Activated CD4-positive, alpha-beta T cell treated with anti-CD3 and anti-CD28 coated beads, Interleukin-2, Interleukin-6, amounts not matched to agents 100 ng/mL and 50 ng/mL, durations not matched to agents 16 hours and 8 hours (primary cell): ENCODE measurements around the gene ACOT2.
A peak's percentile ranks its signal among the peaks of the same experiment; 100 is the strongest.
"Not testable (repeated sequence)": the region's sequence is repeated elsewhere in the genome, so short reads cannot be mapped to it uniquely, and the experiment has no call there.

Experiments used
- DNase-seq: peaks from one replicate; pipeline ENCODE4 v3.0.0-alpha.2; 2020

ACOT2 gene

GRCh38 chr14:73569185-73569958, at the start of gene ACOT2:
Gene ACOT2 (plus strand): TSS chr14:73569213. CDS start chr14:73569241, 28 bp downstream.
- peak; percentile 83 for DNase-seq

- no peak for DNase-seq
Measured at GRCh38 chr14:73521229-73521628, 47.8 kb upstream of the ACOT2 start.

- no peak for DNase-seq
Measured at GRCh38 chr14:73524493-73524892, 44.5 kb upstream of the ACOT2 start.

GRCh38 chr14:73526036-73526984, 42.7 kb upstream of the ACOT2 start:
- no peak for DNase-seq

- not testable (repeated sequence) for DNase-seq
Measured at GRCh38 chr14:73529356-73529755, 39.7 kb upstream of the ACOT2 start.

GRCh38 chr14:73531971-73532370, 37.0 kb upstream of the ACOT2 start:
- DNase-seq = not testable (repeated sequence)

GRCh38 chr14:73537244-73538045, 31.6 kb upstream of the ACOT2 start:
- not testable (repeated sequence) for DNase-seq

GRCh38 chr14:73539017-73539416, 30.0 kb upstream of the ACOT2 start:
- DNase-seq = peak; percentile 36

- DNase-seq = not testable (repeated sequence)
Measured at GRCh38 chr14:73542961-73543360, 26.1 kb upstream of the ACOT2 start.

GRCh38 chr14:73545353-73545752, 23.7 kb upstream of the ACOT2 start:
- DNase-seq = not testable (repeated sequence)

- DNase-seq = not testable (repeated sequence)
Measured at GRCh38 chr14:73549097-73549496, 19.9 kb upstream of the ACOT2 start.

GRCh38 chr14:73549889-73550524, 19.0 kb upstream of the ACOT2 start:
- not testable (repeated sequence) for DNase-seq

- no peak for DNase-seq
Measured at GRCh38 chr14:73553845-73554244, 15.2 kb upstream of the ACOT2 start.

- DNase-seq = not testable (repeated sequence)
Measured at GRCh38 chr14:73557201-73557600, 11.8 kb upstream of the ACOT2 start.

GRCh38 chr14:73558238-73558637, 10.8 kb upstream of the ACOT2 start:
- not testable (repeated sequence) for DNase-seq

GRCh38 chr14:73562256-73562655, 6.8 kb upstream of the ACOT2 start:
- DNase-seq = not testable (repeated sequence)

- not testable (repeated sequence) for DNase-seq
Measured at GRCh38 chr14:73562696-73563095, 6.3 kb upstream of the ACOT2 start.

GRCh38 chr14:73566431-73566830, 2.6 kb upstream of the ACOT2 start:
- DNase-seq = not testable (repeated sequence)

GRCh38 chr14:73566935-73567334, 2.1 kb upstream of the ACOT2 start:
- not testable (repeated sequence) for DNase-seq

GRCh38 chr14:73567358-73567757, 1.7 kb upstream of the ACOT2 start:
- DNase-seq = no peak

GRCh38 chr14:73567951-73568885, 795 bp upstream of the ACOT2 start:
- peak; percentile 51 for DNase-seq
